OCI-LY3 (cell line): ENCODE results near the gene ARHGAP22.

Experiments used
- EZH2phosphoT487 ChIP-seq: fragments of 200-600 bp; shearing (Covaris generic); IDR thresholded peaks from 2 replicates; pipeline ENCODE4 v1.6.1; 2018; ENCODE audit warnings: antibody characterized with exemption, mixed run types, low read depth
- TF ChIP-seq, protein P1 (sequence below): fragments of 200-600, 300-600 bp; sonication (generic); IDR thresholded peaks from 2 replicates; pipeline ENCODE4 v1.5.1; 2014; ENCODE audit warnings: antibody characterized with exemption, low read length, low read depth

DNA sequence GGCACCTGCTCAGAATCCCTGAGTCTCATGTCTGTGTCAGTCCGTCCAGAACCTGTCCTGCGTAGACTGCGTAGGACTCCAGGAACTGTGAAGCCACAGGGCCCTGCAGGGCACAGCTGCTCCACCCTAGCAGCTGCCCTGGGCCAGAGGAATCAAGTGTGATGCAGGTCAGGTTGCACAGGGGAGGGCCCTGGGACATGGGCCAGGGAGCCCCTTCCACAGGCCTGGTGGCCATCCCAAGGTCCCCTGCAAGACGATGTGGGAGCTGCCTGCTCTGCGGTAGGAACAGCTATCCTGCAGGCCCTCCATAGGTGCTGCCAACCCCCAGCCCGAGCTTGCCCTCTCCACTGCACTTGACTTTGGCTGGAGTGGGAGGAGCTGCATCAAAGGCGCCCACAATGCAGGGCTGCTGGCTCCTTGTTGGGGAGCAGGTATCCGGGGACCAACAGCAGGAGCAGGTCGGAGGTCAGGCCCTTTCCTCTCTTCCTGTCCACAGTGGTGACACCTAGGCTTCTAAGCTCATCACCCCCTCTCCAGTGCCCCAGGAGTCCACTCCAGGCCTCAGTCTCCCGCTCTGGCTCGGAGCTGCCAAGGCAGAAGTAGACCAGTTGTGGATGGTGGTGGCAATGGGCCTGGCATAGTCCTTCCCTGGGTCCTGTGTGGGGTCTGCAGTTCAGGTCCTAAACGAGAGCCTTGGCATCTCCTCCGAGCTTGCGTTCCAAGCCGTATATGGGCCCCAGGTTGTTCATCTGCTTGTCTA is 149.3 kb downstream of the ARHGAP22 start:
- TF ChIP-seq, protein P1, sequence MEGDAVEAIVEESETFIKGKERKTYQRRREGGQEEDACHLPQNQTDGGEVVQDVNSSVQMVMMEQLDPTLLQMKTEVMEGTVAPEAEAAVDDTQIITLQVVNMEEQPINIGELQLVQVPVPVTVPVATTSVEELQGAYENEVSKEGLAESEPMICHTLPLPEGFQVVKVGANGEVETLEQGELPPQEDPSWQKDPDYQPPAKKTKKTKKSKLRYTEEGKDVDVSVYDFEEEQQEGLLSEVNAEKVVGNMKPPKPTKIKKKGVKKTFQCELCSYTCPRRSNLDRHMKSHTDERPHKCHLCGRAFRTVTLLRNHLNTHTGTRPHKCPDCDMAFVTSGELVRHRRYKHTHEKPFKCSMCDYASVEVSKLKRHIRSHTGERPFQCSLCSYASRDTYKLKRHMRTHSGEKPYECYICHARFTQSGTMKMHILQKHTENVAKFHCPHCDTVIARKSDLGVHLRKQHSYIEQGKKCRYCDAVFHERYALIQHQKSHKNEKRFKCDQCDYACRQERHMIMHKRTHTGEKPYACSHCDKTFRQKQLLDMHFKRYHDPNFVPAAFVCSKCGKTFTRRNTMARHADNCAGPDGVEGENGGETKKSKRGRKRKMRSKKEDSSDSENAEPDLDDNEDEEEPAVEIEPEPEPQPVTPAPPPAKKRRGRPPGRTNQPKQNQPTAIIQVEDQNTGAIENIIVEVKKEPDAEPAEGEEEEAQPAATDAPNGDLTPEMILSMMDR = no peak
- no peak for TF ChIP-seq EZH2phosphoT487
